Measurements from ENCODE around the gene NPHP4.
"Not testable (repeated sequence)": the region's sequence is repeated elsewhere in the genome, so short reads cannot be mapped to it uniquely, and the experiment has no call there.

Gene NPHP4

DNA sequence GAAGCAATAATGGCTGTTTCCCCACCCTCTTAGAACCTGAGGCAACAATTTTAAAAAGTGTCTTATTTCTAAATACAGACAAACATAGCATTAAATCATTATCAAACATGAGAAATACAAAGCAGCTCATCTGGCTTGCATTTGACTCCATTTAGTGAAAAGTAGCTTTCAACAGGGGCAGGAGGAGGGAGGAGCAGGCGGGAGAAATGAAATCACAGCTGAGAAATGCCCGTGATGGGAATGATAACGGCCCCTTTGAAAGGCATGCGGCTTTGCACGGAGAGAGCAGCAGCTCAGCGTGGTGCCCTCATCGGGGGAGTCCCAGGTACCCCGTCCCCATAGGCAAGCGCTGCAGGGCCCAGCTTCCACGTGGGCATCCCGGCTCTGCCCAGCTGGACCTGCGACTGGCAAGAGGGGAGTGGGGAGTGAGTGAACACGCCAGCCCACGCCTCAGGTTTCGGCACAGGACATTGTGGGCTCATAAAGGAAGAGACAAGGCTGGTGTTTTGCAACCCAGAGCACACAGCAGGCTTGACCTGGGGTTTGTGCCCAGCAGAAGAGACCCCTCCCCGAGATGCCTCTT is 134.6 kb downstream of the NPHP4 start:
- DNase-seq (ENCODE audit: low spot score) (no peak), FAIRE-seq (no peak)

DNA sequence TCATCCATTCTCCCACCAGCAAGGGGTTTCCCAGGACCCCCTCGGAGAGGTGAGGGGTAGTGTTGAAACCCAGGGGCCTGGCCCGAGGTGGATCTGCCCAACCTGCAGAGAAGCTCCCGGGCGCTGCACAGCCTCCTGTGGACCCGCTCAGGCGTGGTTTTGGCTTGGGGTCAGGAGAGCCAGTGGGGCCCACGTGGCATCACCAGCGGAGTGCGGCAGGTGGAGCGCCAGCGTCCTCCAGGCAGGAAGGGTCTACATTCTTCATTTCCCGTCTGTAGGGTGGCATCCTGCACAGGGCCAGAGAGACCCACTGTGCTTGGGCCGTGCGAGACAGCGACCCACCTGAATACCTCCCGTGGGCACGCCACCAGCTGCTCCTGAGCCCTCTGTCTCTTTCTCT is 135.2 kb downstream of the NPHP4 start:
- FAIRE-seq (no peak), DNase-seq (ENCODE audit: low spot score) (no peak)

DNA sequence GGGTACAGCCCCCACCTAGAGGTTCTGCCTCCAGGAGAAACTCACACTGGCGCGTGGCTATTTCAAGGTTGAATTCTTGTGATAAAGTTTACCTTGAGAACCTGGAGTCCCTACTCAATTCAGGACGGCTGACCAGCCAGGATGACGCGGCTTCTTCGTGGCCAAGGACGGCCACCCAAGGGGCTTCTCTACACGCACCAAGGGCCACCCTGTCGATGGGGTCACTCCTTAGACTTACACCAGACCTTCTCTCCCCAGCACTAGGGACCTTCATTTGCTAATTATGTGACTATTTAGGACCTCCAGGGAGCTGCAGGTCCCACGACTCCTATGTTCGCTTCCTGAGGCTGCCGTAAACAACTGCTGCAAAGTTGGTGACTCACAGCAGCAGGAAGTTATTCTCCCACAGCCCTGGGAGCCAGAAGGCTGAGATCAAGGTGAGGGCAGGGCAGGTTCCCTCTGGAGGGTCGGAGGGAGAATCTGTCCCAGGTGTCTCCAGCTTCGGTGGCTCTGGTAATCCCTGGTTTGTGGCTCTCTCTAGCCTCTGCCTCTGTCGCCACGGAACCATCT is 135.9 kb downstream of the NPHP4 start:
- FAIRE-seq (no peak), DNase-seq (ENCODE audit: low spot score) (peak; percentile 26)

DNA sequence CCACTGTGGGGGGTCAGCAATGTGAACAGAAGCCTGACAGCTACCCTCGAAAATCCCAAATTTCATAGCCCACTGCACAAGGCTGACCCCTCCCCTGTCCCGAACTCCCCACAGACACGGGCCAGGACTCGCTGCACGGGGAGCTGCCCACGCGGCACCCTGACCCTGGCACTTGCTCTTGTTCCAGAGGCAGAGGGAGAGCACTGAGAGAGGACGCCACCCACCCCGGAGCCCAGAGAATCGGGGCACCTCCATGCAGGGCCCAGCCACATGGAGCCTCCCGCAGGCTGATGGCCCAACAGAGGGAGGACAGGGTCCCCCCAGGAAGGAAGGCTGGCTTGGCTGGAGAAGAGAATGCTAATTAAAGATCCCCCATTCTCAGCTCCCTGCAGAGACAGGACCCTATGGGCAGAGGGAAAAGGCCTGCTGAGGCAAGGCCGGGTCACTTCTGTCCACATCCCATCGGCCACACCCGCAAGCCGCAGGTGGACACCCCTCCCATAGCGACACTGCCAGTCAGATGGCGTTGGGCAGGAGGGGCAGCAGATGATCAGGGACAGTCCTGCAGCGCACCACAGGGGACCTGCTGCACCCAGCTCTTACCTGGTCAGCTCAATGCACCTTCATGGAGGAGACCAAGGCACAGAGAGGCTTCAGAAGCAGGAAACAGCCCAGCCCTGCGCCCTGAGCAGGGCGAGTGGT is 136.9 kb downstream of the NPHP4 start:
- FAIRE-seq (no peak), DNase-seq (ENCODE audit: low spot score) (no peak)

DNA sequence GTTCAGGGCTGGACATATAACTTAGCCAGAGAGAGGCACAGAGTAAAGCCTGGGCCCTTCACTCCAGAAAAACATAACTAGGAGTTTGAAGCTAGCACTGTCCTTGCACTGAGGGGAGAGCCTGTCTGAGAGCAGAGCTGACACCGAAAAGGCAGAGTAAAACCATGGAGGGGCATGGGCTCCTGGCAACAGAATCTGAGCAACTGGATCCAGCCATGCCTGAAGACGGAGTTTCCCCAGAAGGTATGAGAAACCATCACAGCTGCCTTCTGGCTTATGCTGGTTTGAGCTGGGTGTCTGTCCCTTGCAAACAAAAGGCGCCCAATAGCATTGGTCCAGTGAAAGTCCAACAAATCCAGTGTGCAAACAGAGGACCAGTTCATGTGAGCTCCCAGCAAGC is 137.5 kb downstream of the NPHP4 start:
- no peak for FAIRE-seq
- DNase-seq (ENCODE audit: low spot score) = no peak

DNA sequence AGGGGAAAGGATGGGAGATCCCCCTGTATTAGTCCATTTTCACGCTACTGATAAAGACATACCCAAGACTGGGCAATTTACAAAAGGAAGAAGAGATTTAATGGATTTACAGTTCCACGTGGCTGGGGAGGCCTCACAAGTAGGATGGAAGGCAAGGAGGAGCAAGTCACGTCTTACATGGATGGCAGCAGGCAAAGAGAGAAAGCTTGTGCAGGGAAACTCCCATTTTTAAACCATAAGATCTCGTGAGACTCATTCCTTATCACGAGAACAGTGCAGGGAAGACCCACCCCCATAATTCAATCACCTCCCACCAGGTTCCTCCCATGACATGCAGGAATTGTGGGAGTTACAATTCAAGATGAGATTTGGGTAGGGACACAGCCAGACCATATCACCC is 138.4 kb downstream of the NPHP4 start:
- FAIRE-seq; DNase-seq (ENCODE audit: low spot score): not testable (repeated sequence)

DNA sequence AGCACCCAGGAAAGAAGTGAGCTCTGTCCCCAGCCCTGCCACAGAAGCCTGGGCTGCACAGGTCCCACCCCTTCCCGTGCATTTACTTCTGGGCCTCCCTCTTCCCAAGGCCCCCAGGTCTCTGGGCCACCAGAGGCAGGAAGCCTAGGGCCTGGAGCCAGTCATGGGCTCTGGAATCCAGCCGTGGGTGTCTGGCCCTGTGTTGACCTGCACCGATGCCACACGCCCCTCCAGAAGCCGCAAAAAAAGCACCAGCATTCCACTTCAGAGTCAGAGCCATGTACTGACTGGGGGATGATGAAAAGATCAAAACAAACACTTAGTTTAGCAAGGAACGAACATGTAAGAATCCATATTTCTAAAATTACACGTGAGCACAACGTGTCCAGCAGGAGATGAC is 141.7 kb downstream of the NPHP4 start:
- FAIRE-seq (no peak), DNase-seq (ENCODE audit: low spot score) (peak; percentile 17)

DNA sequence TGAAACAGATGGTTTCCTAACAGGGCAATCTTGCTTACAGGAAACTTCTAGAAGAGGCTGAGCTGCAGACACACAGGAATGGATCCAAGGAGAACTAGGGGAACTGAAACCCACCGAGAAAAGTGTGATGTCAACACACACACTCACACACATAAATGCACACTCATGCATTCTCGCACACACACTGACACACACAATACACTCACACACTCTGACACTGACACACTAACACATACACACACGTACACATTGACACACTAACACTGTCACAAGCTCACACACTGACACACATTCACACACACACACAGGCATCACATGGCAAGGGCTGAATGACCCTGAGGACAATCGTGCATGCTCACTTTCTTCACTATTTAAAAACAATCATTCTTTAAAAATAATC is 142.7 kb downstream of the NPHP4 start:
- DNase-seq (ENCODE audit: low spot score) (no peak), FAIRE-seq (no peak)

DNA sequence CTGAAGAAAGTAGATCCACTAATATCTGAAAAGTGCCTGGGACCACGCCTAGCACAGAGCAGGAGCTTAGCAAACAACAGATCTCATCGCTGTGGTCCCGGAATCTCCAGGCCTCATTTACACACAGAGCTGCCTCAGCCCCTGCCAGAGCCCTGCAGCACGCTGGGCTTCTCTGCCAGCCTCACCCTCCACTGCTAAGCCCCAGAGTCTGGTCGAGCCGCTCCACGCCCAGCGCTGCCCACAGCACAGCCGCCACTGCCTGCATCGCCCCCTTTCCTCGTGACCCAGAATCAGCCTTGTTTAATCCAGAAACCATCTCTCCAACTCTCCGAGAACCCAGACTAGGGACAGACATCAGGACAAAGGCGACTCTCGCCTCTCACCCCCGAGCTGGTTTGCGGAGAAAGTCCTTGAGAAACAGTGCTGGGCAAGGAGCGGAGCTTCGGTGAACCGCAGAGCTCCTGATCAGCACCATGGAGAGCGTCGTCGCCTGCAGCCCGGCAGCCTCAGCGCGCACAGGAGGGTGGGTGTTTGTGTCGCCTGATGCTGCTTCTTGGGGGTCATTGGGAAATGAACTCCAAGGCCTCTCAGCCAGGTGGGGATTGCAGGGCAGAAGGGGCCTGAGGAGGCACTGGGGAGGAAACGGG is 145.1 kb downstream of the NPHP4 start:
- no peak for FAIRE-seq
- peak; percentile 55 for DNase-seq (ENCODE audit: low spot score)

DNA sequence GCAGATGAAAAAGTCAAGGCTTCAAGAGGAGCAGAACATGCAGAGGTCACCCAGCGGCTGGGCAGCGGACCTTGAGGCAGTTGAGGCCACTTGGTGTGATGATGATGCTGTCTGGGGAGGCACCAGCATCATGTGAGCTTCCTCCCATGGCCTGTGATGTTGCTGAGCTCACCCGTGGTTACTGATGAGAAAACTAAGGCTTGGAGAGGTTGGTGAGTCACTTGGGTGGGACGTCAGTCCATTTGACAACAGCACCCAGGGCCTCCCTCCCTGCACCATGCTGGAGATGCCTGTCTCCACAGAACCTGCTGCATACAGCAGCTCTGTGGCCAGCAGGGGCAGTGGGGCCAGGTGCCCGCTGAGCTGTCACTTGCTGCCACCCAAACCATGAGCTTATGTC is 146.8 kb downstream of the NPHP4 start:
- FAIRE-seq (no peak), DNase-seq (ENCODE audit: low spot score) (no peak)

DNA sequence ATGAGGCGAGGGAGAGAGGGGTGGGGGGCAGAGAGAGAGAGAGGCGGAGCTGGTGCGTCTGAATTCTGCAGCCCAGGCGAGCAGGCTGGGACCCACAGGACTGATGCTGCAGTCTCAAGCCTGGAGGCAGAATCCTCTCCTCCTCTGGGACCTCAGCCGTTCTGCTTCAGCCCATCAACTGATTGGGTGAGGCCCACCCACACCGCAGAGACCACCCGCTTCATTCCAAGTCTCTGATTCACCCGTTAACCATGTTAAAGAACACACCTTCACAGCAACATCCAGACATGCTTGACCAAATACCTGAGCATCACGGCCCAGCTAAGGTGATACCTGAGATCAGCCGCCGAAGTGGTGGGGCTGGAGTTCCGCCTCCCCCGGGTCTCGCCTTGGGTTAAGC is 147.8 kb downstream of the NPHP4 start:
- FAIRE-seq = no peak

DNA sequence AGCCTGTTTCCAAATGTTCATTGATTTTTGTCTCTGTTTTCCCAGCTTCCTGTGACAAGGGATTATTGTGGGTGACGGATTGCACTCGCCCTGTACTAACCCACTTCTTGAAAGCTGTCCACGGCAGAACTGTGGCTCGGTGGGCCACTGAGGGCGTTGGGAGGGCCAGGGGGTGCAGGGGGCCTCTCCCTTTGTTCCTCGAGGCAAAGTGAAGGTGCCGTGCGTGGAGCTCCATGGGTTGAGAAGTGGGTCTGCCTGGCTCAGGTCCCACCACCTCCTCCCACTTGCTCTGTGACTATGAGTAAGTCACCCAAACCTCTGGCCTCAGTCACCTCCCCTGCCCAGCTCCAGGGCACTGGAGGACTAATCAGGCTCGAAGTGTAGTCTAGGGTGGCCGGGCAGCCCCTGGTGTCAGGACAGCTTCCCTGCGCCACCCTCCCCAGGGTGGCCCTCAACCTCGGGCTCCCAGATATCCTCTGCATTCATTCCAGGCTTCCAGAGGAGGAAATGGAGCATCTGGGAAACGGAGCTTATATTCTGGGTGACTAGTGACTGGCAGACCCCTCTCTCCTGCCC is 148.6 kb downstream of the NPHP4 start:
- DNase-seq (ENCODE audit: low spot score) (no peak), FAIRE-seq (no peak)

More for the DNA sequence above, 147.8 kb downstream of the NPHP4 start:
- no peak for DNase-seq (ENCODE audit: low spot score)

DNA sequence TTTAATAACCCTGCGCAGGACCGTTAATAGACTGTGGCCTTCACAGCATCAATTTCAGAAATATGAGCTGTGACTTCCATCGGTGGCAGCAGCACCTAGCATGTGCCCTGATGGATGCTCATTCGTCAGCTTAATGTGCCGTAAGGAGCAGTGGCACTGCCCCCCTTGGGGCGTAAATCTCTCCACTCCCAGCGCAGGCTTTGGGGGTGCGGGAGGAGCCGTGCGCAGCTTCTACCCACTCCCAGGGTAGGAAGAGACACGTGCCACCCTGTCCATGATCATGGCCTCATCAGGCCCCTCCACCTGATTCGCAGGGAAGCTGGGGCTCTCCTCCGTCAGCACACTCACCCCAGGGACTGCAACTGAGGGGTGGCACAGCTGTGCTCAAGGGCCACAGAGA is 149.5 kb downstream of the NPHP4 start:
- no peak for FAIRE-seq
- no peak for DNase-seq (ENCODE audit: low spot score)

DNA sequence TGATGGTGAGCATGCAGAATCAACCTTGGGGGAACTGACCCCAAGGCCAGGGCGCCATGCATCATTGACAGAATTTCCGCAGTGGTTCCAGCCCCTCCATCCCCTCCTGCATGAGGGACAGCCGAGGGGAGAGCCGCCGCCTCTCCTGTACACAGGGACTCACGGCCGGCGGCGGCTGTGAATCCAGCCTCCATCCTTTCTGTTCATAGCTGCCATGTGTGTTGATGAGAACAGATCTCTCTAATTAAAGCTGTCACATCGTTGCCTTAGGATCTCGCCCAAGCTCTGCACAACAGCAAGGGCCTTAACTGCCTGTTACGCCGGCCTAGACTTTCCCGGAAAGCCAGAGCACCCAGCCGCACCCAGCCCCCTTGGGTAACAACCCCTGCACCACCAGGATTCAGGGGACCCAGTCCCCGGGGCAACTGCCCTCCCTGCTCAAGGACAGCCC is 151.6 kb downstream of the NPHP4 start:
- DNase-seq (ENCODE audit: low spot score) (no peak), FAIRE-seq (no peak)

DNA sequence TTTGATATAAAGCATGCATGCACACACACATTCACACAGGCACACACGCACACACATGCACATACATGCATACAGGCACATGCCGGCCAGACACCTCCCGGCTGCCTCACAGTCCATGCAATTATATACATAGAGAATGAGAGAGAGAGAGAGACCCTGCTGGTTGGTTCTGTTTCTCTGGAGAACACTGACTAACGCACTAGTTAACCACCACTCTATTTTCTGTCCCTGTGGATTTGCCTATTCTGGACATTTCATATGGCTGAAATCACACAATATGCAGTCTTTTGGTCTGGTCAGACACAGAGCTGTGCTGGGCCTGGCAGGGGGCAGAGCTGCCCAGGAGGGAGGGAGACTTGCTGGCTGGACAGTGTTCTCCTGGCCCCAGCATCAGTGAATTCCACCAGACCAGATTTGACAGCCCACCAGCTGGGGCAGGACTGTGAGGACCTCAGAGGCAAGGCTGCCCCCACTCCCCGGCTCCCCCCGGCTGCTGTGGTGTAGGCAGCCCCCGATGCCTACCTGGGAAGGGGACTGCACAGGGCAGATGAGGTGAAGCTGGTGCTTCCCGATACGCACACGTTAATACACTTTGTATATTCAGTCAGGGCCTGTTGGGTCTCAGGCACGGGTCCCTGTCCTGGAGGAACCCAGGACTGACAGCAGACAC is 152.2 kb downstream of the NPHP4 start:
- FAIRE-seq (no peak), DNase-seq (ENCODE audit: low spot score) (no peak)

DNA sequence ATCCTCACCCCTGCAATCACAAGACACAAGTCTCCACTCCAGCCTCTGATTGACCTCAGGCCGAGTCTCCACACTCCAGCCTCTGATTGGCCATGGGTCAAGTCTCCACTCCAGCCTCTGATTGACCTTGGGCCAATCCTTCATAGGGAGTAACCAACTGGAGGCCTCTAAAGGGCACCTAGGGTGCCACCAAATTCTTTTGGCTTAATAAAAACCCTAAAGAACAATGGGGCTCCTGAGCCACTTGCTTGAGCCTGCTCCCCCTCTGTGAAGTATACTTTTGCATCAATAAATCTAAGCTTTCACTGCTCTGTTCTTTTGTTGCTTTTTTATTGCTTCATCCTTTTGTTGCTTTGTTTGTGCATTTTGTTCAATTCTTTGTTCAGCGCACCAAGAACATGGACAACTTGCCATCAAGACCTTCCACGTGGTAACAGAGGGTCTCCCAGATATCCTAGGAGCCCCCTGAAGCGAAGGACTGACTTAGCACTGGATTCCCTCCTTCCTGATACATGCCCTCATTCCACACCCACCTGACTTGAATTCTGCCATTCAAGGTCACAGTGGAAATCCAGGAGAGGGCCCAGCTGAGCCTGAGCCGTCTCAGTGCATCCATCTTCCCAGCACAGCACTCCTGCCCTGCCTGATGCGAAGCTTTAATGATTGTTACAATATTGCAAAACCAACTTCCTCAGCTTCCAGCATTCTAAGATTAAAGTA is 152.9 kb downstream of the NPHP4 start:
- no peak for DNase-seq (ENCODE audit: low spot score)
- FAIRE-seq = no peak

DNA sequence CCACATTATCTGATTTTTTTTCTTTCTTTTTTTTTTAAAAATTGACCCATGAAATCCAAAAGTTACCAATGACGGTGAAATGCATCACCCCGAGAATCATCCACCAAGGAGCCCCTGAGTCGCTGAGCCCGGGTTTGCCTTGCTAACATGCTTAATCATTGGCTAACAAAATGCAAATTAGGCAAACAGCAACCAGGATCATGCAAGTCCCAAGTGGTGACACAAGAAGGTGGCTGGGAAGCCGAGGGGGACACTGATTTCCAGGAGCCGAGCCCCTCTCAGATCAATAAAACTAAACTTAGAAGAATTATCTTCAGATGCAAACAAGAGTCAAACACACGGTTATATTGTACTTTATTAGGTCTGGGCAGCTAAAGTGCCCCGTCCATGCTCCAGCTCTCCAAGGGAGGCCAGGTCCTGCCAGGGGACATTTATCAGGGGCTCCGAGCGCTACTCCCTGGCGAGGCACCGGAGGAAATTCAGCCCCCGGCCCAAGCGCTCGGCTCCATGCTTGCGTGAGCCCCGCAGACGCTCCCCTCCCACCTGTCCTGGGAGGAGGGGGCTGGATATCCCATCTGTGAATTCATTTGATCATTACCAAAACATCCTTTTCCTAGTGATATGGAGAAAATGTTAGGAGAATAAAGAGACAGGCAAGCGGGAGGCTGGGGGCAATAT is 154.1 kb downstream of the NPHP4 start:
- FAIRE-seq (no peak), DNase-seq (ENCODE audit: low spot score) (no peak)

DNA sequence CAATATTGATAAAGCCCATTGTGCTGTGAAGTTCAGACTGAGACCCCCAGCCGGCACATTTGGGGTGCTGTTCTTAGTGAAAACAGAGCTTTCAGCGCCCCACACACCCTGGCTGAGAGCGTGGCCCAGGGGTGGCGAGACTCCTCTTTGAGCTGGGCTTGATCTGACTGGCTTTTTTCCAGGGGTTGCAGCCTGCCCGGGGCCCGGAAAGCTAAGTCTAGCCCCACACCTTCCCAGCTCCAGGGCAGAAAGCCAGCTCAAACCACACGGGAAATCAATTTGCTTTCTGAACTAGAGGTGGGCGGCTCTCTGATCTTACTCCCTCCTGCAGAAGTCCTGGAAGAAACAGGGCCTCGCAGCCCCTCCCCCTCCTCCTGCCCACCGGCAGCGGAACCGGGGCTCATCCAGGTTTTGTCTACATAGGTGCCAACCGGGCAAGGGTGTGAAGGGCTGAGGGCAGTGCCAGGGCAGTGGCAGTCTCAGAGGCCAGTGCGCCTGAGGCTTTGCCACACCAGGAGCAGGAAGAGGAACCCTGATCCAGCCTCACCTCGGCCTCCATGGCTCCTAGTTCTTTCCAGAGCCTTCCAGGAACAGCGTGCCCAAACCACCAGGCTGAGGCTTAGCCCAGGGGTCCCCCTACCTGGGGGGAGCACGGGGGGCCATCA is 155.3 kb downstream of the NPHP4 start:
- FAIRE-seq = no peak

DNA sequence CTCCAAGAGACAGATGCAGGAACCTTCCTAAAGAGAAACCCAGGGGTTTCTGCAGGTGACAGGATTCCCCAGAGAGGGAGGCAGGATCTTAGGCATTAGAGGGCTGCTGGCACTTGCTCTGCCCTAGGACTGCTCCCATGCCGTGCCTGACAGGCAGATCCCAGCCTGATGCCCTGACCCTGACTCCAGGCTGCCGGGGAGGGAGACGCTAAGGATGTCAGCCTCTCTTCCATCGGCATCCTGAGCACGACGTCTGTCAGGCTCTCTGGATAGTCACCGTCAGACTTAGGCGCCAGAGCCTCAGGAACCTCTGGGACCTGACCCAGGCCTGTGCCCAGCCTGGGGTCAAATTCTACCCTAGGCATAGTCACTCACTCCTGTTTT is 157.1 kb downstream of the NPHP4 start:
- DNase-seq (ENCODE audit: low spot score) = no peak
- FAIRE-seq = no peak

More for the DNA sequence above, 155.3 kb downstream of the NPHP4 start:
- DNase-seq (ENCODE audit: low spot score) = no peak

Data from urothelium cell line (cell line).